Testis (tissue), 3 donors: Measurements from ENCODE around the gene CCDC39. TPM values are rescaled to one million over a fixed set of nuclear protein-coding genes. Genes with fewer than 3 reads are reported as not detected.

Source experiments
- DNase-seq: peaks from one replicate; pipeline ENCODE4 v3.0.0-alpha.2; 2019
- H3K27ac ChIP-seq, 2 donors: fragments of 200-600 bp; sonication (generic); one replicate each; pipeline ENCODE4 v1.5.1; 2019
- H3K27me3 ChIP-seq: fragments of 200-600 bp; sonication (generic); one replicate; pipeline ENCODE4 v1.5.1; 2019
- H3K36me3 ChIP-seq: fragments of 200-600 bp; sonication (generic); one replicate; pipeline ENCODE4 v1.5.1; 2017; ENCODE audit warnings: low read depth; ENCODE audit errors: missing control alignments
- H3K4me1 ChIP-seq: fragments of 200-600 bp; sonication (generic); one replicate; pipeline ENCODE4 v1.5.1; 2019
- H3K4me3 ChIP-seq, 2 donors: fragments of 200-600 bp; sonication (generic); one replicate each; pipeline ENCODE4 v1.5.1; 2017 to 2019
- H3K9me3 ChIP-seq: fragments of 200-600 bp; sonication (generic); one replicate; pipeline ENCODE4 v1.5.1; 2017
- POLR2A ChIP-seq: fragments of 450-650 bp; IDR thresholded peaks from one replicate; pipeline ENCODE4 v1.6.1; 2017; ENCODE audit warnings: antibody characterized with exemption, mild to moderate bottlenecking, moderate library complexity
- WGBS, 2 donors: methylation state at CpG; one replicate each; pipeline ENCODE4 v1.1.5; 2018; 5-methylcytosine and 5-hydroxymethylcytosine counted together
- intact Hi-C: fragments of 100-400 bp; cut with DNase I; formaldehyde crosslinking; loops from one replicate; pipeline ENCODE4 v1.15.1; 2023; ENCODE audit warnings: low total_unique reads
- polyA plus RNA-seq: library from polyadenylated mRNA; stranded (reverse); fragments of 350-450 nt; fragmentation: Illumina TruSeq; extraction: RNeasy Lipid Tissue Mini Kit (QIAGEN cat#74804); gene quantifications from one replicate; pipeline ENCODE4 v1.2.3, GENCODE V29; 2014; ENCODE audit warnings: low read depth, low replicate concordance; ENCODE audit not compliant: insufficient read depth
- total RNA-seq, 2 donors: library from RNA; depleted of rRNA; stranded (reverse); fragments of >200 nt; gene quantifications; one replicate each; pipeline ENCODE4 v1.2.3, GENCODE V29; 2016
- TF ChIP-seq, protein P1 (sequence below), 3 experiments: fragments of 450-650 bp in 2 of 3; fragments of 200-600 bp in 1 of 3; sonication (generic) in 1 of 3; IDR thresholded peaks; one replicate each; pipeline ENCODE4 v1.5.1; 2016 to 2019; ENCODE audit warnings: antibody characterized with exemption in 3 of 3, mild to moderate bottlenecking in 2 of 3, moderate library complexity in 1 of 3

Gene CCDC39
- total and polyA plus RNA-seq, 3 donors from 2014 or later, result 3.5 to 7.4 (median 4.3) TPM

DNA sequence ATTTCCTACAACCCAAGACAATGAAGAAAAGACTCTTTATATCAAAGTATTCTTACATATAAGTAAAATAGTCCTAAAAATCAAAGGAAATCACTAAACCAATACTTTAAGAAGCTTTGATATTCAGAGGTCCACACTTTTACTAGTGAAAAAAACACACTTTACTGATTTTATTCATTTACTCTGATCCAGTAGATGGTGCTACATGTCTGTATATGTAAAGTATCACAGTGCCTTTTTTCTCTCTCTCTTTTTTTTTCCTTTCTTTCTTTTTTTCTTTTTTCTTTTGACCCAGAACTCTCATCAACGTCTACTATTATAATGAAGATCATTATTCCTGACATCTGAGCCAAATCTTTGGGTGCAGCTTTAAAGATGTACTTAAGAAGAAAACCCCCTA, 10.8 kb upstream of the CCDC39 start:
- intact Hi-C loops, result no loop called here
- 22 to 36% methylated on average over 1 of the region's 1 CpG for WGBS, 2 donors
- DNase-seq, result no peak

DNA sequence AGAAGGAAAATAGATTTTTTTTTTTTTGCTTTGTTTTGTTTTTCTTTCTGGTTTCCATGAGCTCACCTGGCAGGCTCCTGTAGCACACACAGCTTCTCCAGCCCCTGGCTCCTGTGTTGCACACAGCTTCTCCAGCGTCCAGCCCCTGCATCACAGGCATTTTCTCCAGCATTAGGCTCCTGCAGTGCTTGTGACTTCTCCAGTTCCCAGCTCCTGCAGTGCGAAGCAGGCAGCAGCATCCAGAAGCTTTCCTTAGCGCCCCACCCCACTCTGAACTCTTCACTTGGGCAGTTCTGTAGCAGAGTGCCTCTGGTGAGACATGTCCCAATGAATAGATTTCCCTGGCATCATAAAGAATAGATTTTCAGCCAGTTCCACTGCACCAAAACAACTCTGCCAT, 5.5 kb upstream of the CCDC39 start:
- no peak for TF ChIP-seq POLR2A
- TF ChIP-seq, protein P1, sequence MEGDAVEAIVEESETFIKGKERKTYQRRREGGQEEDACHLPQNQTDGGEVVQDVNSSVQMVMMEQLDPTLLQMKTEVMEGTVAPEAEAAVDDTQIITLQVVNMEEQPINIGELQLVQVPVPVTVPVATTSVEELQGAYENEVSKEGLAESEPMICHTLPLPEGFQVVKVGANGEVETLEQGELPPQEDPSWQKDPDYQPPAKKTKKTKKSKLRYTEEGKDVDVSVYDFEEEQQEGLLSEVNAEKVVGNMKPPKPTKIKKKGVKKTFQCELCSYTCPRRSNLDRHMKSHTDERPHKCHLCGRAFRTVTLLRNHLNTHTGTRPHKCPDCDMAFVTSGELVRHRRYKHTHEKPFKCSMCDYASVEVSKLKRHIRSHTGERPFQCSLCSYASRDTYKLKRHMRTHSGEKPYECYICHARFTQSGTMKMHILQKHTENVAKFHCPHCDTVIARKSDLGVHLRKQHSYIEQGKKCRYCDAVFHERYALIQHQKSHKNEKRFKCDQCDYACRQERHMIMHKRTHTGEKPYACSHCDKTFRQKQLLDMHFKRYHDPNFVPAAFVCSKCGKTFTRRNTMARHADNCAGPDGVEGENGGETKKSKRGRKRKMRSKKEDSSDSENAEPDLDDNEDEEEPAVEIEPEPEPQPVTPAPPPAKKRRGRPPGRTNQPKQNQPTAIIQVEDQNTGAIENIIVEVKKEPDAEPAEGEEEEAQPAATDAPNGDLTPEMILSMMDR (IDR thresholded peaks at IDR 0.05), result no peak
- Histone ChIP-seq H3K9me3 (no peaks in the 10 kb centered on the region), H3K27me3 (no peaks in the 10 kb centered on the region), H3K4me1 (no peaks in the 10 kb centered on the region), H3K27ac (no peak overlapping the region), H3K4me3 (no peak overlapping the region), H3K36me3 (no peaks in the 10 kb centered on the region)
- no peak for DNase-seq
- intact Hi-C loops, result no loop called here
- 24 to 31% methylated on average over 3 of the region's 3 CpGs for WGBS, 2 donors

More for the DNA sequence above, 10.8 kb upstream of the CCDC39 start:
- Histone ChIP-seq H3K4me3 (no peak overlapping the region), H3K4me1 (no peaks in the 10 kb centered on the region), H3K36me3 (no peaks in the 10 kb centered on the region), H3K27me3 (no peaks in the 10 kb centered on the region), H3K27ac (no peak overlapping the region), H3K9me3 (no peaks in the 10 kb centered on the region)
- TF ChIP-seq POLR2A, result no peak
- TF ChIP-seq, protein P1 (IDR thresholded peaks at IDR 0.05), result no peak

DNA sequence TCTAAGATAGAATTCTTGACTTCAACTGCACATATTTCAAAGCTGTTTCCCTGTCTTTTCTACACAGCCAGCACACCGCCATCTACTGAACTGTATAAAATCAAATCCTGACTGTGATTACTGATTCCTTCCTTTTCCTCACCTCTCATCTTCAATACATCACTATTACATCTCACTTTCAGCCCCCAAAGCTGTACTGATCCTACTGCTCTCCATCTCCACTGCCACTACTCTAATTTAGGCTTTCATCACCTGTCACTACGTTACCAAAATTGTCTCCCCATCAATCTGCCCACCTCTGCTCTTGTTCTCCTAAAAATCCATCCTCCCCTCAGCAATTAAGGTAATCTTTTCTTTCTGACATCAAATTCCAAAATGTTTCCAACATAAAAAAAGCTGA, 4.5 kb upstream of the CCDC39 start:
- Histone ChIP-seq H3K9me3 (no peaks in the 10 kb centered on the region), H3K27ac (no peak overlapping the region), H3K4me3 (no peak overlapping the region), H3K36me3 (no peaks in the 10 kb centered on the region), H3K4me1 (peaks cover 2% of the 10 kb centered on the region), H3K27me3 (no peaks in the 10 kb centered on the region)
- DNase-seq, result no peak
- intact Hi-C loops, result no loop called here
- TF ChIP-seq, protein P1 (IDR thresholded peaks at IDR 0.05), result no peak
- 72 to 79% methylated on average over 2 of the region's 2 CpGs for WGBS, 2 donors

DNA sequence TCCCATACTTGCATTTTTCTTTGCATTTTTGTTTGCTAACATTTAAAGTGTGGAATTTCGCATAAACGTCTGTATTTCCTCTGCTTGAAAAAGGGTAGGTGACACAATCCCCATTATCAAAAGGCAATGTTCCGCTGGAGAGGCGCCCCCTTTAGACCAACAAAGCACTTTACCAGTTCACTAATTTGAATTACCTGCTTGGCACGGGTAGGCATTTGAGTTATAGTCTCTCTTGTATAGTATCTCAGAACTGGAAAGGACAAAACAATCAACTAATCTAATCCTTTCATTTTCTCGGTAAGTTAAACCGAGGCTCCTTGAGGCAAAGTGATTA, 775 bp upstream of the CCDC39 start:
- intact Hi-C loops, result no loop called here
- H3K4me3 ChIP-seq, result peak overlapping the region; percentile 61 to 82
- H3K9me3 ChIP-seq, result no peaks in the 10 kb centered on the region
- peaks cover 5% of the 10 kb centered on the region for H3K4me1 ChIP-seq
- H3K27ac ChIP-seq, result peak overlapping the region in 1 of 2 donors; percentile 35
- H3K36me3 ChIP-seq, result no peaks in the 10 kb centered on the region
- peak; percentile 61 for DNase-seq
- WGBS, 2 donors, result 2 to 3% methylated on average over 7 of the region's 7 CpGs
- no peak for TF ChIP-seq POLR2A
- TF ChIP-seq, protein P1 (IDR thresholded peaks at IDR 0.05), result peak; percentile 13 to 44 (median 21)
- H3K27me3 ChIP-seq, result no peaks in the 10 kb centered on the region

DNA sequence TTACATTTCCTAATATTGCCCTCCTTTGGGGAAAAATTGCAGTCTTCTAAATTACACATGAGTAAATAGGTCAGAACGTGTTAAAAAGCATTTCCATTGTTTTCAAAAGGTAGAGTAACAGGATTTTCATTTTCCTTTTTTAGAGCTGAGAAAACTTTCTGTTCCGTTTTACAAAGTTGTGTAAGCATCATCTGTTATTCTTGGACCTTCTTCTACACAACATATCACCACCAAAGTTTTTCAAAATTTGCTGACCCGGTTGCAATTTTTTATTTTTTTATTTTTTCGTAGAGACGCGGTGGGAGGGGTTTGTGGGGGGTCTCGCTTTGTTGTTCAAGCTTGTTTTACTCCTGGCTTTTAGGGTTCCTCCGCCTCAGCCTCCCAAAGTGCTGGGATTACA, 1.1 kb downstream of the CCDC39 start:
- no peak for TF ChIP-seq POLR2A
- TF ChIP-seq, protein P1 (IDR thresholded peaks at IDR 0.05), result no peak

More for the DNA sequence above, 1.1 kb downstream of the CCDC39 start:
- no peaks in the 10 kb centered on the region for H3K9me3 ChIP-seq
- no peaks in the 10 kb centered on the region for H3K36me3 ChIP-seq
- intact Hi-C loops, result no loop called here
- H3K4me1 ChIP-seq, result peaks cover 5% of the 10 kb centered on the region
- no peaks in the 10 kb centered on the region for H3K27me3 ChIP-seq
- peak overlapping the region; percentile 61 to 82 for H3K4me3 ChIP-seq
- 8 to 13% methylated on average over 8 of the region's 8 CpGs for WGBS, 2 donors
- H3K27ac ChIP-seq, result no peak overlapping the region
- no peak for DNase-seq
